GM12875 (cell line): ENCODE data around the gene TRIM6.
"Not testable (repeated sequence)": the region's sequence is repeated elsewhere in the genome, so short reads cannot be mapped to it uniquely, and the experiment has no call there.

Source experiments
- H3K4me3 ChIP-seq: one replicate; pipeline ENCODE4 v1.5.1; 2011; ENCODE audit warnings: low read depth, low read length, control low read depth
- TF ChIP-seq, protein P1 (sequence below): IDR thresholded peaks from 2 replicates; pipeline ENCODE4 v1.5.1; 2011; ENCODE audit warnings: low read depth, mild to moderate bottlenecking, control low read depth, inconsistent platforms, low read length, moderate library complexity, borderline replicate concordance; ENCODE audit not compliant: insufficient read depth

TRIM6 gene

DNA sequence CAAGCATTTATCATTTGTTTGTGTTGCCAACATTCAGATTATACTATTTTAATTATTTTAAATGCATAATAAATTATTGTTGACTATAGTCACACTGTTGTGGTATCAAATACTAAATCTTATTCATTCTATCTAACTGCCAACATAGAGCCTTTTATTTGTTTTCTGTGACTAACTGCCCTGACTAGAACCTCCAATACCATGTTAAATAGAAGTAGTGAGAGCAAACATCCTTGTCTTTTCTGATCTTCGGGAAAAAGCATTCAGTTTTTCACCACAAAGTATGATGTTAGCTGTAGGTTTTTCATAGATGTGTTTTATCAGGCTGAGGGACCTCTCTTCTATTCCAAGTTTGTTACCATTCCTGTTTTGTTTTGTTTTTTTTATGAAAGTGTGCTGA is 43.5 kb downstream of the TRIM6 start:
- TF ChIP-seq, protein P1, sequence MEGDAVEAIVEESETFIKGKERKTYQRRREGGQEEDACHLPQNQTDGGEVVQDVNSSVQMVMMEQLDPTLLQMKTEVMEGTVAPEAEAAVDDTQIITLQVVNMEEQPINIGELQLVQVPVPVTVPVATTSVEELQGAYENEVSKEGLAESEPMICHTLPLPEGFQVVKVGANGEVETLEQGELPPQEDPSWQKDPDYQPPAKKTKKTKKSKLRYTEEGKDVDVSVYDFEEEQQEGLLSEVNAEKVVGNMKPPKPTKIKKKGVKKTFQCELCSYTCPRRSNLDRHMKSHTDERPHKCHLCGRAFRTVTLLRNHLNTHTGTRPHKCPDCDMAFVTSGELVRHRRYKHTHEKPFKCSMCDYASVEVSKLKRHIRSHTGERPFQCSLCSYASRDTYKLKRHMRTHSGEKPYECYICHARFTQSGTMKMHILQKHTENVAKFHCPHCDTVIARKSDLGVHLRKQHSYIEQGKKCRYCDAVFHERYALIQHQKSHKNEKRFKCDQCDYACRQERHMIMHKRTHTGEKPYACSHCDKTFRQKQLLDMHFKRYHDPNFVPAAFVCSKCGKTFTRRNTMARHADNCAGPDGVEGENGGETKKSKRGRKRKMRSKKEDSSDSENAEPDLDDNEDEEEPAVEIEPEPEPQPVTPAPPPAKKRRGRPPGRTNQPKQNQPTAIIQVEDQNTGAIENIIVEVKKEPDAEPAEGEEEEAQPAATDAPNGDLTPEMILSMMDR, result no peak
- H3K4me3 ChIP-seq, result no peak overlapping the region

DNA sequence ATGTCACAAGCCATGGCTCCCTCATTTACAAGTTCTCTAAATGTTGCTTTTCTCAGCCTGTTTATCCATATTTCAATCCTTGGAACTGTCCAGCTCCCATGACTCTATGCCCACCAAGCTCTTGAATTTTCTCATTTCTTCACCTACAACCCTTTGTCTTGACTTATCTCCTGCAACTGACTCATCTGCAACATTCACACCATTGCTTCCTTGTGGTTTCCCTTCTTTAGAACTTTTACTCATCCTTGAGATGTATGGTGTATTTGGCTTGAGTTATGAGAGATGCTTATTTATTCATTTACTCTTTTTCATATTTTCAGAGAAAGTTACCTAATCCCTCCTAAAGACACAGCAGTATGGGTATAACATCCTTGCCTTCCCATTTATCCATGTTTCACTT is 47.1 kb downstream of the TRIM6 start:
- no peak overlapping the region for H3K4me3 ChIP-seq
- TF ChIP-seq, protein P1, result no peak

DNA sequence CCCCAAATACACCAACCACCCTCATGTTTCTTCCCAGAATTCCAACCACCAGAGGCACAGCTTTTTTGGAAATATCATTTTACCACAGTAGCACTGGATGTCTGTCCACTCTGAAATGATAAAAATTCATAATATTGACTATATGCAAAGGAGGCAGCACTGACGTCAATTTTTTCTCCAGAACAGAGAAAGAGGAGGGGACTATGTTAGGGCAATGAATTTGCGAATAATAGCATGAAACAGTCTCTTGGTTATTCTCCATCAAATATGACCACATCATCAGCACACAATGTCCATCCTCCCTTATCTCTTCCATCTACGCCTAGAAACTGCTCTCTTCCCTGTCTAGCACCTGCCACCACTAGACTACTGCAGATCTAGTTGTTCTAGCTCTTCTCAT is 49.7 kb downstream of the TRIM6 start:
- no peak overlapping the region for H3K4me3 ChIP-seq
- TF ChIP-seq, protein P1, result no peak

DNA sequence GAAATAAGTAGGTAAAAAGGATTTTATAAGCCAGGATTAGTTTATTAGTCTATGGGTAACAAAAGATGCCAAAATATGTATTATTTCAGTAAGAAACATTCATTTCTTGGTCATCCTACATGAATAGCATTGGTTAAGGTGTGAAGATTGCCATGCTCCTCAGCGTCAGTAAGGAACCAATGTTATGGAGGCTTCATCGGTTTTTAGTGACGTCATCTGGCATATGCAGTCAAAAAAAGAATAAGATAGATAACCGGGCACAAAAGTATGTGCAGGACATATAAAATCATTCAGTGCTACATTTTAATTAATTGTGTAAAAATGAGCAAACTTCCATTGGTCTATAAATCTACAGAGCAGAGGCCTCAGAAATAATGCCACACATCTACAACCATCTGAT is 59.0 kb downstream of the TRIM6 start:
- H3K4me3 ChIP-seq, result no peak overlapping the region
- TF ChIP-seq, protein P1, result no peak

DNA sequence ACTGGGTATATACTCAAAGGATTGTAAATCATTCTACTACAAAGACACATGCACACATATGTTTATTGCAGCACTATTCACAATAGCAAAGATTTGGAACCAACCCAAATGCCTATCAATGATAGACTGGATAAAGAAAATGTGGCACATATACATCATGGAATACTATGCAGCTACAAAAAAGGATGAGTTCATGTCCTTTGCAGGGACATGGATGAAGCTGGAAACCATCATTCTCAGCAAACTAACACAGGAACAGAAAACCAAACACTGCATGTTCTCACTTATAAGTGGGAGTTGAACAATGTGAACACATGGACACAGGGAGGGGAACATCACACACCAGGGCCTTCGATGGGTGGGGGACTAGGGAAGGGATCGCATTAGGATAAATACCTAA is 60.5 kb downstream of the TRIM6 start:
- H3K4me3 ChIP-seq, result not testable (repeated sequence)

DNA sequence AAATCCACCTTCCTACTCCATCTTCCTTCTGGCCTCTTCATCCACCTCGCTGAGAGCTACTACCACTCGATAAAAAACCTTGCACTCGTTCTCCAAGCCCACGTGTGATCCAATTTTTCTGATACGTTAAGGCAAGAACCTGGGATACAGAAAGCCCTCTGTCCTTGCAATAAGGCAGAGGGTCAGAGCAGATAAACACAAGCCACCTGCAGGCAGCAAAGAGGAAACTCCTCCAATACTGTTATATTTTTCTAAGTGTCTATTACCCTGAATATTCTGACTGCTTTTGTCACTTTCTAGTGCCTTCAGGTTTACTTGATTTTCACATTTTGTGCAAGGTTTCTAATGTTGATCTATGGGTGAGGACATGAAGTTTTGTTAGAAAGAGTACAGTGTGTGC is 61.9 kb downstream of the TRIM6 start:
- TF ChIP-seq, protein P1, result no peak
- no peak overlapping the region for H3K4me3 ChIP-seq
